B cell (primary cell): ENCODE data around the gene IGLL5.

Experiments
- EZH2 ChIP-seq: IDR thresholded peaks from 2 replicates; pipeline ENCODE4 v1.6.1; 2012; ENCODE audit warnings: borderline replicate concordance, low read depth, mild to moderate bottlenecking, moderate library complexity, low read length; ENCODE audit not compliant: insufficient read depth, poor library complexity, severe bottlenecking
- TF ChIP-seq, protein P1 (sequence below): fragments of 200-600 bp; IDR thresholded peaks from one replicate; pipeline ENCODE4 v1.8.0; 2022; ENCODE audit warnings: antibody characterized with exemption, mild to moderate bottlenecking

DNA sequence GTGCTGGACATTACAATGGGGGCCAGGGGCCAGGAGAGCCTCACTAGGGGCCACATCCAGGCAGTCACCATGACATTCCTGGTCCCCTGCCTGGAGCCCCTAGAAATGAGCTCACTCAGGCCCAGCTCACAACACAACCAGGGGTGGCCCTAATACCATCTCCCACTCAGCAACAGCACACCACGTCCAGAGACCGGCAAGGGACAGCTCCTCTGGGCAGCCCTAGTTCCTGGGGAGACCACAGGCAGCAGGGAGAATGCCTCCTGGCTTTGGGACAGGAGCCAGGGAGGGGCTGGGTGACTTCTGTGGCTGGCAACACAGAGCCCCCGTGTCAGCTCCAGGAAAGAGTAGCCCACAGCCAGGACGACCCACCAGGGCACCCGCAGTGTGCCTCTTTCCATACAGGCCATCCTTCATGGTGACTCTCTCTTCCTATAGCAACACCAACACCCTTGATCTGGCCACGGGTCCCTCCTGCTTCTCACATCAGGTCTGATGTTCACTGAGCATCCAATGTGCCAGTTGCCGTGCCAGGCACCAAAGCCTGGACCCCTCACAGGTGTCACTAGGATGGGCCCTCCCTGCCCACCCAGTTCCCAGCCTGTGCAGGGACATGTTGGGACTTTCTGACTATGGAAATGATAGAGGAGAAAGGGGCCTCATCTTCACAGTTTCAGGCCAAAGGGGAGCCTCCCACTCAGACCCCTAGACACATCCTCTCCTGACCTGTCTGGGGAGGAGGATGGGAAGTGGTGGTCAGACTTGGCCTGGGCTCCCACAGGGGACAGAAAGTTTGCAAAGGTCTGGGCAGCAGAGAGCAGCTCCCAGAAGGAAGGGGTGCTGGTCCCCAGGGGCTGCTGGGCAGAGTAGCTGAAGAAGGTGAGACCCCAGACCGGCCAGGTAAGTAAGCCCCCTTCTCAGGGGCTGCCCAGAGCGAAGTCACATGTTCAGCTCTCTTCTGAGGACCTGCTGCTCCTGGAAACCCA is 43.2 kb downstream of the IGLL5 start:
- TF ChIP-seq EZH2, result no peak
- TF ChIP-seq, protein P1, sequence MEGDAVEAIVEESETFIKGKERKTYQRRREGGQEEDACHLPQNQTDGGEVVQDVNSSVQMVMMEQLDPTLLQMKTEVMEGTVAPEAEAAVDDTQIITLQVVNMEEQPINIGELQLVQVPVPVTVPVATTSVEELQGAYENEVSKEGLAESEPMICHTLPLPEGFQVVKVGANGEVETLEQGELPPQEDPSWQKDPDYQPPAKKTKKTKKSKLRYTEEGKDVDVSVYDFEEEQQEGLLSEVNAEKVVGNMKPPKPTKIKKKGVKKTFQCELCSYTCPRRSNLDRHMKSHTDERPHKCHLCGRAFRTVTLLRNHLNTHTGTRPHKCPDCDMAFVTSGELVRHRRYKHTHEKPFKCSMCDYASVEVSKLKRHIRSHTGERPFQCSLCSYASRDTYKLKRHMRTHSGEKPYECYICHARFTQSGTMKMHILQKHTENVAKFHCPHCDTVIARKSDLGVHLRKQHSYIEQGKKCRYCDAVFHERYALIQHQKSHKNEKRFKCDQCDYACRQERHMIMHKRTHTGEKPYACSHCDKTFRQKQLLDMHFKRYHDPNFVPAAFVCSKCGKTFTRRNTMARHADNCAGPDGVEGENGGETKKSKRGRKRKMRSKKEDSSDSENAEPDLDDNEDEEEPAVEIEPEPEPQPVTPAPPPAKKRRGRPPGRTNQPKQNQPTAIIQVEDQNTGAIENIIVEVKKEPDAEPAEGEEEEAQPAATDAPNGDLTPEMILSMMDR, result no peak
